ENCODE results near the gene DOP1A.

DNA sequence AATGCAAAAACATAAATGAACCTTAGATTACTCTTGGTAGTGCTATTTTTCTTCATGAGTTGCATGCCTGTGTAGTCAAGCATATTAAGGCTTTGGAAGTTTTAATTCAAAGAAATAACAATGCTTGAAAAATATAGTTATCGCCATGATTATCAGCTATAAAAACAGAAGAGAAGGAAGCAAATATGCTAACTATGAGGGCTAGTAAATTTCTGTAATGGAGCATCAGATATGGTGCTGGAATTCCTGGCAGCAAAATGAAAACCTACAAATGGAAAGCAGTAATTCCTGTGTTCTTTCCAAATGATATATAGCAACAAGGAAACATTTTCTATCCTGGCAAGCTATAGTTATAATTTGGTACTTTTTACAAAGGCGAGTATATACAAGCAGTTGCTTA is 29.7 kb downstream of the DOP1A start:
- TF ChIP-seq, protein P1, sequence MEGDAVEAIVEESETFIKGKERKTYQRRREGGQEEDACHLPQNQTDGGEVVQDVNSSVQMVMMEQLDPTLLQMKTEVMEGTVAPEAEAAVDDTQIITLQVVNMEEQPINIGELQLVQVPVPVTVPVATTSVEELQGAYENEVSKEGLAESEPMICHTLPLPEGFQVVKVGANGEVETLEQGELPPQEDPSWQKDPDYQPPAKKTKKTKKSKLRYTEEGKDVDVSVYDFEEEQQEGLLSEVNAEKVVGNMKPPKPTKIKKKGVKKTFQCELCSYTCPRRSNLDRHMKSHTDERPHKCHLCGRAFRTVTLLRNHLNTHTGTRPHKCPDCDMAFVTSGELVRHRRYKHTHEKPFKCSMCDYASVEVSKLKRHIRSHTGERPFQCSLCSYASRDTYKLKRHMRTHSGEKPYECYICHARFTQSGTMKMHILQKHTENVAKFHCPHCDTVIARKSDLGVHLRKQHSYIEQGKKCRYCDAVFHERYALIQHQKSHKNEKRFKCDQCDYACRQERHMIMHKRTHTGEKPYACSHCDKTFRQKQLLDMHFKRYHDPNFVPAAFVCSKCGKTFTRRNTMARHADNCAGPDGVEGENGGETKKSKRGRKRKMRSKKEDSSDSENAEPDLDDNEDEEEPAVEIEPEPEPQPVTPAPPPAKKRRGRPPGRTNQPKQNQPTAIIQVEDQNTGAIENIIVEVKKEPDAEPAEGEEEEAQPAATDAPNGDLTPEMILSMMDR (IDR thresholded peaks at IDR 0.05) = no peak
- TF ChIP-seq EP300 (IDR thresholded peaks at IDR 0.05) = no peak
